HepG2 (cell line): ENCODE data around the gene ARMC2. TPM values are rescaled to one million over a fixed set of nuclear protein-coding genes. Genes with fewer than 3 reads are reported as not detected.
A peak's percentile ranks its signal among the peaks of the same experiment; 100 is the strongest.

ENCODE experiments used
- ATAC-seq: fragments of 200-7000 bp; cut with Tn5 transposase; 3 replicates; pipeline ENCODE4 v1.9.1; 2020; ENCODE audit warnings: mild to moderate bottlenecking, moderate library complexity
- BruUV-seq: library from RNA; stranded (reverse); fragments of 400-500 nt; replicated peaks from 2 replicates; lab custom pipeline; 2021; lab: Mats Ljungman, UMichigan
- CTCF ChIA-PET: fragments of 300-600 bp; formaldehyde crosslinking; extraction: SDS; loops from one replicate; lab custom pipeline; 2021; ENCODE audit warnings: low total read pairs, inconsistent platforms, low intra/inter-chr PET ratio; lab: Yijun Ruan, JAX
- POLR2A ChIA-PET: fragments of 350-600 bp; sonication (Branson Sonifier 250); formaldehyde crosslinking; loops from one replicate; lab custom pipeline; 2020; ENCODE audit warnings: antibody characterized with exemption, inconsistent platforms; lab: Yijun Ruan, JAX
- DNase-seq: peaks from one replicate; pipeline ENCODE4 v3.0.0-alpha.2; 2015; ENCODE audit warnings: low spot score
- FAIRE-seq: peaks from 3 replicates; lab custom pipeline; 2011; peaks lifted over from hg19 to GRCh38; lab: Jason Lieb, UNC
- H2AFZ ChIP-seq: one replicate; pipeline ENCODE4 v1.6.1; 2011; ENCODE audit warnings: low read length, inconsistent platforms
- H3K27ac ChIP-seq: fragments of 300-600 bp; 3 replicates; pipeline ENCODE4 v1.8.0; 2011; ENCODE audit warnings: mixed run types, mild to moderate bottlenecking, mixed read lengths, low read length, inconsistent platforms; ENCODE audit not compliant: insufficient read depth; ENCODE audit errors: extremely low read length
- H3K27me3 ChIP-seq, 2 experiments: fragments of 200-600 bp in 1 of 2; 2 replicates in 1 of 2; 3 replicates in 1 of 2; pipeline versions ENCODE4 v1.6.0 to v1.8.0; 2011; ENCODE audit warnings: low read length in 2 of 2, mild to moderate bottlenecking in 2 of 2, moderate library complexity in 2 of 2, inconsistent platforms in 1 of 2; ENCODE audit not compliant: insufficient read depth in 2 of 2, control insufficient read depth in 1 of 2
- H3K36me3 ChIP-seq, 2 experiments: fragments of 200-600 bp in 1 of 2; replicated peaks in 1 of 2; 2 replicates in 1 of 2; 3 replicates in 1 of 2; pipeline versions ENCODE4 v1.5.1 to v1.8.0; 2011; ENCODE audit warnings: low read length in 2 of 2, inconsistent platforms in 1 of 2; ENCODE audit not compliant: insufficient read depth in 2 of 2, control insufficient read depth in 1 of 2
- H3K4me1 ChIP-seq: 2 replicates; pipeline ENCODE4 v1.5.1; 2012; ENCODE audit warnings: low read length, inconsistent platforms; ENCODE audit not compliant: insufficient read depth
- H3K4me2 ChIP-seq: 2 replicates; pipeline ENCODE4 v1.6.0; 2011; ENCODE audit warnings: low read depth, low read length, inconsistent platforms
- H3K4me3 ChIP-seq, 3 experiments: fragments of 200-600 bp in 1 of 3; sonication (generic), shearing (Covaris generic) in 1 of 3; replicated peaks in 1 of 3; 2 replicates each; pipeline ENCODE4 v1.5.1; 2011 to 2016; ENCODE audit warnings: low read length in 3 of 3, inconsistent platforms in 2 of 3, low read depth in 2 of 3, mild to moderate bottlenecking in 2 of 3, control low read depth in 1 of 3, mixed read lengths in 1 of 3; ENCODE audit not compliant: insufficient read depth in 1 of 3
- H3K79me2 ChIP-seq: one replicate; pipeline ENCODE4 v1.6.1; 2011; ENCODE audit warnings: low read length, inconsistent platforms; ENCODE audit not compliant: insufficient read depth
- H3K9ac ChIP-seq: 2 replicates; pipeline ENCODE4 v1.6.0; 2011; ENCODE audit warnings: mild to moderate bottlenecking, low read depth, low read length, inconsistent platforms; ENCODE audit not compliant: insufficient read depth
- H3K9me3 ChIP-seq: 2 replicates; pipeline ENCODE4 v1.5.1; 2012; ENCODE audit warnings: mild to moderate bottlenecking, low read length
- H4K20me1 ChIP-seq: 2 replicates; pipeline ENCODE4 v1.6.0; 2011; ENCODE audit warnings: inconsistent platforms, mild to moderate bottlenecking, low read length, moderate library complexity; ENCODE audit not compliant: insufficient read depth
- AGO1 ChIP-seq: fragments of 200-400 bp; formaldehyde crosslinking; IDR thresholded peaks from 2 replicates; pipeline ENCODE4 v1.6.1; 2017; ENCODE audit warnings: mild to moderate bottlenecking, low read depth, low read length, moderate library complexity; ENCODE audit not compliant: poor library complexity, severe bottlenecking
- FOXO1 ChIP-seq: sonication (generic); formaldehyde crosslinking; IDR thresholded peaks from 2 replicates; pipeline ENCODE4 v1.4.0; 2020; ENCODE audit warnings: missing genetic modification reagents
- HNF1B ChIP-seq: sonication (generic); formaldehyde crosslinking; IDR thresholded peaks from 2 replicates; pipeline ENCODE4 v1.5.1; 2020; ENCODE audit warnings: mild to moderate bottlenecking, moderate library complexity, missing genetic modification reagents
- KDM5B ChIP-seq: sonication (generic); formaldehyde crosslinking; IDR thresholded peaks from 2 replicates; pipeline ENCODE4 v1.4.0; 2020; ENCODE audit warnings: missing genetic modification reagents, mild to moderate bottlenecking, borderline replicate concordance
- PTBP1 ChIP-seq: fragments of 200-400 bp; formaldehyde crosslinking; IDR thresholded peaks from 2 replicates; pipeline ENCODE4 v1.6.1; 2018; ENCODE audit warnings: low read length, low read depth; ENCODE audit not compliant: poor library complexity, severe bottlenecking
- ZBTB21 ChIP-seq: sonication (generic); formaldehyde crosslinking; IDR thresholded peaks from 2 replicates; pipeline ENCODE4 v1.4.0; 2020; ENCODE audit warnings: missing genetic modification reagents
- ZNF263 ChIP-seq: sonication (generic); formaldehyde crosslinking; IDR thresholded peaks from 2 replicates; pipeline ENCODE4 v1.4.0; 2020; ENCODE audit warnings: missing genetic modification reagents
- ZNF337 ChIP-seq: sonication (generic); formaldehyde crosslinking; IDR thresholded peaks from 2 replicates; pipeline ENCODE4 v1.5.1; 2020; ENCODE audit warnings: missing genetic modification reagents, low read depth, mild to moderate bottlenecking, borderline replicate concordance
- ZNF430 ChIP-seq: sonication (generic); formaldehyde crosslinking; IDR thresholded peaks from 2 replicates; pipeline ENCODE4 v1.9.0; 2021; ENCODE audit warnings: mild to moderate bottlenecking, missing genetic modification reagents
- ZNF446 ChIP-seq: sonication (generic); formaldehyde crosslinking; IDR thresholded peaks from 2 replicates; pipeline ENCODE4 v1.5.0; 2020; ENCODE audit warnings: mild to moderate bottlenecking, missing genetic modification reagents
- ZNF563 ChIP-seq: sonication (generic); formaldehyde crosslinking; IDR thresholded peaks from 2 replicates; pipeline ENCODE4 v1.8.0; 2022; ENCODE audit warnings: mild to moderate bottlenecking, moderate library complexity, missing genetic modification reagents
- WGBS: methylation state at CpG from one replicate; pipeline ENCODE4 v1.1.6; 2017; ENCODE audit warnings: low lambda C conversion rate; 5-methylcytosine and 5-hydroxymethylcytosine counted together
- in situ Hi-C: cut with HindIII; loops from 2 replicates; pipeline ENCODE4 v1.10.0; 2017; ENCODE audit warnings: low pct_unique_long_range_greater_than_20kb; ENCODE audit not compliant: extremely low pct_ligation_motif_present
- intact Hi-C: fragments of 100-400 bp; cut with micrococcal nuclease; formaldehyde crosslinking; loops from one replicate; pipeline ENCODE4 v1.10.0; 2022; ENCODE audit not compliant: unreplicated experiment
- polyA plus RNA-seq, 8 experiments: library from polyadenylated mRNA; depleted of rRNA in 3 of 8; stranded (reverse) in 7 of 8; unstranded in 1 of 8; fragments of >200 nt; fragmentation: Illumina TruSeq in 4 of 8; extraction: Trizol in 4 of 8; gene quantifications; 2 replicates each; pipeline versions ENCODE4 v1.2.1 to v1.2.3, GENCODE V29; 2011 to 2016; ENCODE audit warnings: low read depth in 4 of 8, missing spikeins in 1 of 8, mixed read lengths in 1 of 8; ENCODE audit not compliant: insufficient read depth in 1 of 8
- total RNA-seq, 5 experiments: library from RNA; depleted of rRNA; stranded (reverse); fragments of >200 nt; fragmentation: Illumina TruSeq; extraction: Trizol; gene quantifications; 2 replicates each; pipeline ENCODE4 v1.2.3, GENCODE V29; 2016; ENCODE audit warnings: low read depth in 1 of 5

Gene ARMC2
- total and polyA plus RNA-seq, 2 of the 13 experiments (the other 11 are each of a cell fraction or from before 2014, with no cell fraction given), result 1.4 to 3.2 TPM

- Histone ChIP-seq H2AFZ (no peak overlapping the region), H3K27ac (no peak overlapping the region), H3K27me3 (peaks cover 1 to 28% of the 10 kb centered on the region in 2 experiments; a peak in 2 of 5 replicates), H3K36me3 (no peaks in the 10 kb centered on the region), H3K4me3 (no peak overlapping the region; a peak in 1 of 6 replicates), H3K79me2 (no peaks in the 10 kb centered on the region), H3K4me1 (peaks cover 11% of the 10 kb centered on the region), H3K9ac (no peak overlapping the region), H3K9me3 (no peaks in the 10 kb centered on the region), H4K20me1 (no peaks in the 10 kb centered on the region), H3K4me2 (no peak overlapping the region)
- intact Hi-C loops, result no loop called here
- 0% methylated on average over 3 of the region's 4 CpGs for WGBS
- no TSS peak for BruUV-seq
- in situ Hi-C loops, result no loop called here
- ChIA-PET POLR2A (no interaction called here), CTCF (no interaction called here)
- ATAC-seq (peak; percentile 73), FAIRE-seq (no peak), DNase-seq (no peak)
- TF ChIP-seq ZNF337 (CRISPR knock-in tag) (no peak), PTBP1 (no peak), FOXO1 (CRISPR knock-in tag) (no peak), ZNF446 (CRISPR knock-in tag) (no peak), ZNF430 (CRISPR knock-in tag) (no peak)
- TF ChIP-seq, all 625 proteins: peak for 0
Observed at GRCh38 chr6:108957221-108957620, 109.0 kb downstream of the ARMC2 start.

- Histone ChIP-seq H3K4me3 (no peak overlapping the region), H3K9me3 (no peaks in the 10 kb centered on the region), H3K4me2 (no peak overlapping the region), H3K27me3 (peaks cover 1 to 19% of the 10 kb centered on the region in 2 experiments; a peak in 2 of 5 replicates), H3K4me1 (peaks cover 11% of the 10 kb centered on the region), H2AFZ (no peak overlapping the region), H3K36me3 (no peaks in the 10 kb centered on the region), H3K9ac (no peak overlapping the region), H4K20me1 (no peaks in the 10 kb centered on the region), H3K79me2 (no peaks in the 10 kb centered on the region), H3K27ac (no peak overlapping the region)
- no peak for FAIRE-seq
- TF ChIP-seq HNF1B (CRISPR knock-in tag) (no peak), KDM5B (no peak), ZBTB21 (no peak), AGO1 (no peak), ZNF563 (CRISPR knock-in tag) (no peak), ZNF263 (no peak)
- no TSS peak for BruUV-seq
- intact Hi-C loops, result no loop called here
- no peak for DNase-seq
- WGBS, result 72% methylated on average over 10 of the region's 10 CpGs
- ChIA-PET CTCF (no interaction called here), POLR2A (no interaction called here)
- in situ Hi-C loops, result no loop called here
- no peak for ATAC-seq
Observed at GRCh38 chr6:108958900-108959770, 110.9 kb downstream of the ARMC2 start.
